Measurements from ENCODE around the gene ASB15.

Gene ASB15

GRCh38 chr7:123583821-123584220, 17.8 kb upstream of the ASB15 start:
- H3K4me3 ChIP-seq (ENCODE audit: low read length) = no peak overlapping the region
- DNase-seq (ENCODE audit: low read depth, low spot score) = no peak

- no peak overlapping the region for H3K4me3 ChIP-seq (ENCODE audit: low read length)
- no peak for DNase-seq (ENCODE audit: low read depth, low spot score)
Measured at GRCh38 chr7:123588376-123588775, 13.2 kb upstream of the ASB15 start.

GRCh38 chr7:123594813-123595241, 6.8 kb upstream of the ASB15 start:
- H3K4me3 ChIP-seq (ENCODE audit: low read length) = no peak overlapping the region
- no peak for DNase-seq (ENCODE audit: low read depth, low spot score)

GRCh38 chr7:123598657-123599056, 3.0 kb upstream of the ASB15 start:
- DNase-seq (ENCODE audit: low read depth, low spot score) = no peak
- no peak overlapping the region for H3K4me3 ChIP-seq (ENCODE audit: low read length)

- H3K4me3 ChIP-seq (ENCODE audit: low read length) = no peak overlapping the region
- no peak for DNase-seq (ENCODE audit: low read depth, low spot score)
Measured at GRCh38 chr7:123599766-123600165, 1.9 kb upstream of the ASB15 start.

- no peak overlapping the region for H3K4me3 ChIP-seq (ENCODE audit: low read length)
- no peak for DNase-seq (ENCODE audit: low read depth, low spot score)
Measured at GRCh38 chr7:123600876-123601275, 745 bp upstream of the ASB15 start.

GRCh38 chr7:123602648-123603047, 1.0 kb downstream of the ASB15 start:
- DNase-seq (ENCODE audit: low read depth, low spot score) = no peak
- H3K4me3 ChIP-seq (ENCODE audit: low read length) = no peak overlapping the region

- H3K4me3 ChIP-seq (ENCODE audit: low read length) = no peak overlapping the region
- no peak for DNase-seq (ENCODE audit: low read depth, low spot score)
Measured at GRCh38 chr7:123604739-123605138, 3.1 kb downstream of the ASB15 start.

- H3K4me3 ChIP-seq (ENCODE audit: low read length) = no peak overlapping the region
- no peak for DNase-seq (ENCODE audit: low read depth, low spot score)
Measured at GRCh38 chr7:123607423-123607975, 5.9 kb downstream of the ASB15 start.

GRCh38 chr7:123608991-123609882, 7.6 kb downstream of the ASB15 start:
- no peak overlapping the region for H3K4me3 ChIP-seq (ENCODE audit: low read length)
- no peak for DNase-seq (ENCODE audit: low read depth, low spot score)

- DNase-seq (ENCODE audit: low read depth, low spot score) = no peak
- H3K4me3 ChIP-seq (ENCODE audit: low read length) = no peak overlapping the region
Measured at GRCh38 chr7:123609883-123610239, 8.2 kb downstream of the ASB15 start.

- no peak for DNase-seq (ENCODE audit: low read depth, low spot score)
- H3K4me3 ChIP-seq (ENCODE audit: low read length) = no peak overlapping the region
Measured at GRCh38 chr7:123612024-123612423, 10.4 kb downstream of the ASB15 start.

GRCh38 chr7:123615344-123615743, 13.7 kb downstream of the ASB15 start:
- H3K4me3 ChIP-seq (ENCODE audit: low read length) = no peak overlapping the region
- no peak for DNase-seq (ENCODE audit: low read depth, low spot score)

GRCh38 chr7:123616223-123616622, 14.6 kb downstream of the ASB15 start:
- no peak for DNase-seq (ENCODE audit: low read depth, low spot score)
- H3K4me3 ChIP-seq (ENCODE audit: low read length) = no peak overlapping the region

- DNase-seq (ENCODE audit: low read depth, low spot score) = no peak
- H3K4me3 ChIP-seq (ENCODE audit: low read length) = no peak overlapping the region
Measured at GRCh38 chr7:123621707-123622106, 20.1 kb downstream of the ASB15 start.

GRCh38 chr7:123622660-123623386, 21.2 kb downstream of the ASB15 start:
- no peak for DNase-seq (ENCODE audit: low read depth, low spot score)
- H3K4me3 ChIP-seq (ENCODE audit: low read length) = no peak overlapping the region

GRCh38 chr7:123624527-123625183, 23.0 kb downstream of the ASB15 start:
- no peak overlapping the region for H3K4me3 ChIP-seq (ENCODE audit: low read length)
- peak; percentile 60 for DNase-seq (ENCODE audit: low read depth, low spot score)

- H3K4me3 ChIP-seq (ENCODE audit: low read length) = no peak overlapping the region
- DNase-seq (ENCODE audit: low read depth, low spot score) = no peak
Measured at GRCh38 chr7:123625254-123625653, 23.6 kb downstream of the ASB15 start.

GRCh38 chr7:123627851-123628250, 26.2 kb downstream of the ASB15 start:
- no peak for DNase-seq (ENCODE audit: low read depth, low spot score)
- no peak overlapping the region for H3K4me3 ChIP-seq (ENCODE audit: low read length)

GRCh38 chr7:123628829-123629228, 27.2 kb downstream of the ASB15 start:
- DNase-seq (ENCODE audit: low read depth, low spot score) = no peak
- no peak overlapping the region for H3K4me3 ChIP-seq (ENCODE audit: low read length)

All from Jurkat, Clone E6-1 (cell line).